ENCODE data around the gene MUC5AC.

GRCh38 chr11:1162491-1163311 lies 4.9 kb downstream of the MUC5AC start:
- TF ChIP-seq ELF4 (IDR thresholded peaks at IDR 0.05): no peak
- no peak for TF ChIP-seq TARDBP (IDR thresholded peaks at IDR 0.05)
- no peak for TF ChIP-seq SP1 (IDR thresholded peaks at IDR 0.05)
- no peak for TF ChIP-seq NFRKB (IDR thresholded peaks at IDR 0.05)
- TF ChIP-seq BHLHE40 (IDR thresholded peaks at IDR 0.05; ENCODE audit: borderline replicate concordance): no peak
- TF ChIP-seq FOXA1 (IDR thresholded peaks at IDR 0.05): no peak
- no peak for TF ChIP-seq HDGF (IDR thresholded peaks at IDR 0.05; ENCODE audit: borderline replicate concordance)
- no peak for TF ChIP-seq FOXK2 (IDR thresholded peaks at IDR 0.05)
- TF ChIP-seq FOXM1 (IDR thresholded peaks at IDR 0.05; ENCODE audit: borderline replicate concordance): no peak
- no peak for TF ChIP-seq L3MBTL2 (conservative IDR thresholded peaks at IDR 0.05)
- TF ChIP-seq ZNF384 (IDR thresholded peaks at IDR 0.05): no peak

Measured in HEK293T (cell line).